SKM-1 (cell line): Measurements from ENCODE around the gene SHISA7.
"Not testable (repeated sequence)": the region's sequence is repeated elsewhere in the genome, so short reads cannot be mapped to it uniquely, and the experiment has no call there.

Source experiments
- DNase-seq: peaks from one replicate; lab custom pipeline; 2025; ENCODE audit not compliant: unreplicated experiment; lab: John Stamatoyannopoulos, UW

Gene SHISA7

GRCh38 chr19:55448175-55448490 is 5.0 kb upstream of the SHISA7 start:
- DNase-seq = not testable (repeated sequence)

DNA sequence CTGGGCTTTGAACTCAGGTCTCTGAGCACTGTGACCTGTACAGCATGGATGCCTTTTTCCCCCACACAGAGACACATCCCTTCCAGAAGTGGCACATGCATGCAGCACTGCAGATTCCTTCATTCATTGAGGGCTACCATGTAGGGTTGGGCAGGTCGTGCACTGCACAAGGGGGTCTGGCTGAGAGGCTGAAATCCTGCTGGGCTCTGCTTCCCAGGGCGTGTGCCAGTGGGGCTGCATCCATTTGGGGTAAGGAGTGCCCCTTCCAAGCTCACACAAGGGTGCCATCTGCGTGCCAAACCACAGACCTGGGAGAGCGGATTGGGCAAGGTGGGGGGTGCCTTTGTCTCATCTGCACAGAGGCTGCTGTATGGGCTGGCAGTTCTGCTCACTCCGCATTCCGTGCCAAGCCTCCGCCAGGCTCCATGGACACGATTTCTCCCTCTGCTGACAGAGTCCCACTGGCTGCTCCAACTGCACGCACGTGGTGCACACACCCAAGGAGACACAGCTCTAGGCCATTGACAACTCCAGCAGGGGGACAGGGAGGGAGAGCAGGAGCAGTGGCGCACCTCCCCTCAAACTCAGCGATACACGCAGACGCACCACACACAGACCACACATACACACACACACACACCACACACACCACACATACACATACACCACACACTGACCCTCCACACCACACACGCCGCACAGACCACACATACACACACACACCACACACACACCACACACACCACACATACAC is 4.5 kb upstream of the SHISA7 start:
- DNase-seq = no peak

DNA sequence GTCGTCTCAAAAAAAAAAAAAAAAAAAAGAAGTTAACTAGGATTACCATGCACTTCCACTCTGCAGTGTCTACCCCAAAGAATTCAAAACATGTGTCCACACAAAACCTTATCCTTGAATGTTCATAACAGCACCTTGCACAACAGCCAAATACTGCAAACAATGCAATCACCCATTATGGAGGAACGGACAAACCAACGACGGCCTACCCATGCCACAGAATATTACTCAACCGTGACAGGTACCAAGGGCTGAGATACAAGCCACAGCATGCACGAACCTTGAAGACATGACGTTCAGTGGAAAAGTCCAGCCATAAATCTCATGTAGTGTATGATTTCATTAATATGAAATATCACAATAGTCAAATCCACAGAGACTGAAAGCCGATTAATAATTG is 3.0 kb upstream of the SHISA7 start:
- no peak for DNase-seq

DNA sequence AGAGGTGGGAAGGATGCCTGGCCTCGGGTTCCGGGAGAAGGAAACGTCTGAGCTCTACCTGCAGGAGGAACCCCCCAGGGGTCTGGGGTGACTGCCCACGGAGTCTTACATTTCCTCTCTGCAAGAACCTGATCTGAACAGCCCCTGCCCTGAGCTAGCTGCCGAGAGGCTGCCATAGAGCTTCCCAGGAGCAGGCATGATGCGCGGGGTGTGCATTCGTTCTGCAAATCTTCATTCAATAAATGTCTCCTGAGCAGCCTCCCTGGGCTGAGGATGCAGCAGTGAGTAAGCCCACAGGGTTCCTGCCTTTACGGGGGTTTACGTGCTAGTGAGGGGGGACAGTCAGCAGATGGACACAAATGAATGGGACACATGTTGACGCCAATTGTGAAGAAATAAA is 1.5 kb upstream of the SHISA7 start:
- no peak for DNase-seq

DNA sequence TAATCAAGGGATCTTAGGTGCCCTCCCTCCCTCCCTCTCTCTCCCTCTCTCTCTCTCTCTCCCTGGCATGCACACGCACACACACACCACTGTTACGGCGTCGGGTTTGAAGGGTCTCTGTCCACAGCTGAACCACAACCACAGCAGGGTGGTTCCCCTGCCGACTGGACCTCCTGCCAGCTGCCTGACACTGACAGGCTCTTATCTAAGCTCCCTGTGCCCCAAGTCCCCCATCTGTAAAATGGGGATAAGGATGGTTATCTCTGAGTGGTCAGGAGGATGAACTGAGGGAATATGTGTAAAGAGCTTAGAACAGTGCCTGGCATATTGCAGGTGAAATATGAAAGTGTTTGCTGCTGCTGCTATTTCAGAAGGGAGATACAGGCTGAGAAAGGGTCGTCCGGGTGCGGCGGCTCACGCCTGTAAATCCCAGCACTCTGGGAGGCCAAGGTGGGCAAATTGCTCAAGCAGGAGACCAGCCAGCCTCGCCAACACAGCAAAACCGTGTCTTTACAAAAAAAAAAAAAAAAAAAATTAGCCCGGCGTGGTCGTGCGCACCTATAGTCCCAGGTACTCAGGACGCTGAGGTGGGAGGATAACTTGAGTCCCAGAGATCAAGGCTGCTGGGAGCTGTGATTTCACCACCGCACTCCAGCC is 852 bp upstream of the SHISA7 start:
- no peak for DNase-seq

- no peak for DNase-seq
Measured at GRCh38 chr19:55442372-55442961, 633 bp downstream of the SHISA7 start.

DNA sequence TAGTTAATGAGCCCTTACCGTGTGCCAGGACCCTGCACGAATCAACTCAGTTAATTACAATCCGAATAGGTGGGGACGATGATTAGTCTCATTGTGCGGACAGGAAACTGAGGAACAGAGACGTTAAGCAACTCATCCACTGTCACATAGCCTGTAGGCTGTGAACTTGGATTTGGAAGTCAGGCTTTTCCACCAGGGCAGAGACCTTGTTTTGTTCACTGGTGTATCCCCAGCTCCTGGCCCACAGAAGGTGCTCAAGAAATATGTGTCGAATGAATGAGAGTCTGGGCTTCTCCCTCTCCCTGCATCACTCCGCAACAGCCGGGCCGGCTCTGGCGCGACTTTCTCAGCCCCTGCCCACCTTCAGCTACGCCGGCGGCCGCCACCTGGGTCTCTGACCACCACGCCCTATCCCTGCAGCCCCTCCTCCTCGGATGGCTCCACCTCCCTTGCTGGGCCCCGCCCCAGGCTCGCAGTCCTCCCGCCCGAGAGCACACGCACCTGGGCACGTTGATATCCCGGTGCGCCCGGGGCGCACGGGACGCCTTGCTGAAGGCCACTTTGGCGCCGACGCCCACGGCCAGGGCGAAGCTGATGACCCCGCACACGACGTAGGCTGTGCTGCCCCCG is 1.3 kb downstream of the SHISA7 start:
- DNase-seq = no peak

- no peak for DNase-seq
Measured at GRCh38 chr19:55441319-55441691, 1.8 kb downstream of the SHISA7 start.

DNA sequence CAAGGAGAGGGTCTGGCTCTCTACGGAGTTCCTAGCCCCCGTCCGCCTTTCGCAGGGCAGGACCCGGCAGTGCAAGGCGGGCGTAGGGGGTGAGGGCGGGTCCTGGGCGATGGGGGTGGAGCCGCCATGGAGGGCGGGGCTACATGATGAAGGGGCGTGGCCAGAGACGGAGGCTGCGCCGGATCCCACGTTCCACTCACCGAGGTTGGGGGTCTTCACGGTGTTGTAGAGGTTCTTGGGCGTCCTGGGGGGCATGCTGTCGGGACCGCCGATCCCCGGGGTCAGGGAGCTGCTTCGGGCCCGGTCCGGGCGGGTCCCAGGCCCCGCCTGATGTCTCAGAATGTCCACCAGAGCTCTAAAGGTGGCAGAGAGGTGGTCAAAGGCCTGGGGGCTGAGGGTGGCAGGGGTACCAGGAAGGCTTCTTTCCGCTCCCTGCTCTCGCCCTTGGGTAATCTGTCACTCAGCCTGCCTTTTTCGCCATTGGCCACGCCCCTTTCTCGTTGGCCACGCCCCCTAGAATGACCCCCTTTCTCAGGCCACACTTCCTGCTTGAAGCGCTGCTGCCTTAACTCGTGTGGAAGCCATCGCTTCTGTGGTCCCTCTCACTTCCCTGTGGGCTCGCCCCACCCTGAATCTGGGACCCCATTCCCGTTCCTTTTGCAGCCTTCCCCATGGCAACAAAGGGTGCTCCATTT is 2.5 kb downstream of the SHISA7 start:
- no peak for DNase-seq

GRCh38 chr19:55439052-55439451 is 4.0 kb downstream of the SHISA7 start:
- DNase-seq = no peak

DNA sequence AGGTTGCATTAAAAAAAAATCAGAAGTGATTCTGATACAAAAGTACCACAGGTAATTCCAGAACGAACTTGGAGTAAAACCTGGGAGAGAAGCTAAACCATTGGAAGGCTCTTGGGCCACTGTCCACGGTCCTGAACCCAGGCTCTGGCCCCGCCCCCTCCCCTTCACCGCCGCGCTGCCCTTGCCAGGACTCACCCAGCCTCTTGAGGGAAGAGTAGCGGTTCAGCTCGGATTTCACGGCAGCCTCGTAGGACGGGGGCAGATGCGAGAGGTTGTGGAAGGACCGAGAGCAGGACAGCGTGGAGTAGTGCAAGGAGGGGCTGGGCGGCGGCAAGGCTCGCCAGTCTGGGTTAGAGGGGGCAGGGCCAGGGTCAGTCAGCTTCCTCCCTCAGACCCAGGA is 5.7 kb downstream of the SHISA7 start:
- DNase-seq = no peak

GRCh38 chr19:55436847-55437246 is 6.3 kb downstream of the SHISA7 start:
- DNase-seq = no peak

- DNase-seq = no peak
Measured at GRCh38 chr19:55435020-55435419, 8.1 kb downstream of the SHISA7 start.

DNA sequence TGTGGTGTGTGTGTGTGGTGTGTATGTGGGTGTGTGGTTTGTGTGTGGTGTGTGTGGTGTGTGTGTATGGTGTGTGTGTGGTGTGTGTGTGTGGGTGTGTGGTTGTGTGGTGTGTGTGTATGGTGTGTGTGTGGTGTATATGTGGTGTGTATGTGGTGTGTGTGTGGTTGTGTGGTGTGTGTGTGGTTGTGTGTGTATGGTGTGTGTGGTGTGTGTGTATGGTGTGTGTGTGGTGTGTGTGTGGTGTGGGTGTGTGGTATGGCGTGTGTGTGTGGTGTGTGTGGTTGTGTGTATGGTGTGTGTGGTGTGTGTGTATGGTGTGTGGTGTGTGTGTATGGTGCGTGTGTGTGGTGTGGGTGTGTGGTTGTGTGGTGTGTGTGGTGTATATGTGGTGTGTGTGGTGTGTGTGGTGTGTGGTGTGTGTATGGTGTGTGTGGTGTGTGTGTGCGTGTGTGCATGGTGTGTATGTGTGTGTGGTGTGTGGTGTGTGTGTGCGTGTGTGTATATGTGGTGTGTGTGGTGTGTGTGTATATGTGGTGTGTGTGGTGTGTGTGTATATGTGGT is 8.7 kb downstream of the SHISA7 start:
- DNase-seq = no peak

DNA sequence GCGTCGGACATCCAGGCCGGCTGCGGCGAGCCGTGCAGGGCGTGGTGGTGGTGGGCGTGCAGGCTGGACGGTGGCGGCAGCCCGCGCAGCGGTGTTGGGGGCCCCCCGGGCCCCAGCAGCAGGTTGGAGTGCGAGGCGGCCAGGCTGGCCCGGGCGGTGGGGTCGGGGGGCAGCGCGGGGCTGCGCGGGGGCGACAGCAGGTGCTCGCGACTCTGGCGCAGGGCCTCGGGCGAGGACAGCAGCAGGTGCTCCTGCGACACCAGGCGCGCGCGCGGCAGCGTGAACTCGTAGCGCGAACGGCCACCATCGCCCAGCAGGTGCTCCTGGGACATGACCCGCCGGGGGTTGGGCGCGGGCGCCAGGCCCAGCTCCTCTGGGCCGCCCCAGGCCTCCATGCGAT is 9.8 kb downstream of the SHISA7 start:
- no peak for DNase-seq

- DNase-seq = no peak
Measured at GRCh38 chr19:55432241-55432959, 10.7 kb downstream of the SHISA7 start.

GRCh38 chr19:55431183-55431582 is 11.9 kb downstream of the SHISA7 start:
- DNase-seq = no peak

GRCh38 chr19:55426042-55426441 is 17.1 kb downstream of the SHISA7 start:
- DNase-seq = no peak

GRCh38 chr19:55424518-55424917 is 18.6 kb downstream of the SHISA7 start:
- DNase-seq = no peak

- DNase-seq = no peak
Measured at GRCh38 chr19:55423225-55424005, 19.7 kb downstream of the SHISA7 start.
